GM19452 (cell line): Measurements from ENCODE around the gene NELL1.

ENCODE experiments used
- ATAC-seq: cut with Tn5 transposase; IDR thresholded peaks from one replicate; pipeline ENCODE4 v1.9.1; 2021; ENCODE audit not compliant: unreplicated experiment

Gene NELL1

DNA sequence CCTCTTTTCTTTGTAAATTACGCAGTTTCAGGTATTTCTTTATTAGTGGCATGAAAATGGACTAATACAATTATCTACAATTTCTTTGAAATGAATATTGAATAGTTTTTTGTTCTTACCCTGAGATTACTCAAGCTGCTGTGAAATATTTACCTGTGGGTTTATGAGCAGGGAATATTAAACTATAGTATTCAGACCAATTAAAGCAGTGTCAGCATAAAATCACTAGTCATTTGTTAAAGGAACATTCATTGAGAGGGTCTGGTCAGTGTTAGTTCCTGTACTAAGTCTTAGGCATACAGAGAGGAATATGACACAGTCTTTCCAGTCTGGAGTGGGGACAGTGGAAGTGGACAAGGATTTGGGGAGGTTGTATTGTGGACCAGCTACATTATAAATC, 877.3 kb downstream of the NELL1 start:
- no peak for ATAC-seq

DNA sequence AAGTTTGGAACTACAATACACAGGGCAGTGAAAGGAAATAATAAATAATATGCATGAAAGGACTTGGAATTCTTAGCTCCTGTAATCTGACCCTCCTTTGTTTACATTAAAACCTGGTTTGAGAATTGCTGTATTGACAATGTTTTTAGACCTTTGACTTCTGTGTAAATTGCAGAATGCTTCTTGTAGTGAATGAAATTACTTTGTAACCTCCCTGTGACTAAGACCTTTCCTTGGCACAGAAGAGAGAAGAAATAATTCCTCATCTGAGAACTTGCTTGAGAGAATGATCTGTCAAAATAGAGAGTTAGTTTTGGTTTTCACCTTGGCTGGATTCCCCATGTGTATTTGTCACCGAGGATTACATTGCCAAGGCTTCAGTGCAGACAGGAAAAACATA, 883.5 kb downstream of the NELL1 start:
- ATAC-seq: no peak

DNA sequence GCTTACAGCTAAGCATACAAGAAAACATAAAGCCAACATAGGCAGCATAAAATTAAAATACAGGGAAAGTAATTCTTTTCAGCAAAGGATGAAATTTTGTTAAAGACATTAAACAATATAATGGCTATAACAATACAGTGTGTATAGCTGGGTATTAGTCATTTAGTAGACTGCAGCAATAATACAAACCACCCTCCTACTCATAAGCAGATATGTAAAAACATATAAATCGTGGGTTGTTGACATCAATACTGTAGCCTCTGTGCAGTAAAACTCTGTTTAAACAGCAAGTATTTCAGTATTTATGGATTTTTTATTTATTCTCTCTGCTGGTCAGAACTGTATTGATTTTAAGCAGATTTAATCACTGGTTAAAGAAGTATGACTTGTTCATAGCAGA, 884.4 kb downstream of the NELL1 start:
- no peak for ATAC-seq

DNA sequence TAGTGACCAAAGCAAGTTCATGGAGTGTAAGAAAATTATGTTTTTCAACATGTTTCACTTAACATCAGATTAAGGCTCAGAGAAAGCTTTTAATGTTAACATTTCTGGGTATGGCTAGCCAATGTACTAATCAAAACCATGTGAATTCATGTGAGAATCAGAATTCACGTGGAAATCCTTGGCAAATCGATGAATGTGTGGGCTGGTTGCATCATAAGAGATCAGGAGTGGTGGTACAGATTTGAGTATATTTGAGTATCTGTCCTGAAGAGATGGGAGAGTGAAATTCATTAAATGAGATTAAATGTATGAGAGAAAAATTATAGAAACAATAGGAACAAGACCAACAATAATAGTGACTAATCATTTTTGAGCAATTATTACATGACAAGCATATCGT, 884.9 kb downstream of the NELL1 start:
- no peak for ATAC-seq

DNA sequence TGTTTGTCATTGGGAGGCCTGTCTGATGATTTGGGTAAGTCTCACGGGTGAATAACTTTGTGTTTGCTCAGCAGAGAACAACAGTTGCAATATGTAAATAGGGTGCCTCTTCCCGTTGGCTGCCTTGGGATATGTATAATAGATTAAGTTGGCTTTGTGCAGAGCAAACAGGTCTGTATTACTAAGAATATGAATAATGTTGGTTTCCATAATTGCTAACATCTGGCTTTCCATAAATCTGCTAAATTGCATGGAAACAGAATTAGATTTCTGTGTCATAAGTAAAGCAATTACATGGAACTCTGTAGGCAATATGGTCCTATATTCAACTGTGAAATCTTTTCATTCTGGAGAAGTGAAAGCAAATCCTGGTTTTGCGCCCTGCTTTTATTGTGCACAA, 887.5 kb downstream of the NELL1 start:
- no peak for ATAC-seq

DNA sequence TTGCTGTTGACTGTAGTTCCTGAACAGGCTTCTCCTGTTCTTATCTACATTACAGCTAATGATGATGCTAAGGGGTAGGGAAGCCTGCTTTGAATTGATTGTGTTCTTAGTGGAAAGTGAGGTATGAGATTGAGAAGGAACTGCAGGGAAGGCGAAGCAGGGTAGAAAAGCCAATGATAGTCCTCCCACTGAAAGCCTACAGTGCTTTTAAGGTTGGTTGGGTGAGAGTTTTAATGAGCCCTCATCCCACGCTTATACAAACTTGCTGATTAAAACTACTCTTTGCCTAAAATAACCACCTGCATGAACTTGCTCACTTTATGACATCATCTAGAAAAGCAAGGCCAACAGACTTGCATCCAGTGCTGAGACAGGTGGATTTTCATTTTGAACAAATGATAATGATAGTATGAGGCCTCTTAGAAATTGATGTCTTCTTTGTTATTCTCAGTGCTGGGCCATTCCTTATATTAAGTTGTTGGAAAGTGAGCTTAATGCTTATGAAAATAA, 891.1 kb downstream of the NELL1 start:
- ATAC-seq: no peak

DNA sequence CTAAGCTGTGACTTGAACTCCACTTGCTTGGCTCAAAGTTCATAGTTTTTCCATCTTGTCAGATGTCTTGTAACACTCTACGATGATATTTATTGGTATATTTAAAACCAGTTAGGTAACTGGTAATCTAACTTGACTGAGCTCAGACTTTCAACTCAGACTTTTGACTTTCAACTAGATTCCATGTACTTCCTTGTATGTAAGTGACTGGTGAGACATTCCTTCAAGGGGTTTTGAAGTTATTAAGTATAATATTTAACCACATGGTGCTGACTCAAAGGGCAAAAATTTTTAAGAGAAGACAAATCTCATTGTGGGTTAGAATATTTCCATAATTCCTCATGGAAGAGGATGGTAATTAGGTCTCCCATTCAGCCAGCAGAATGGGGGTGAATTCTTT, 892.2 kb downstream of the NELL1 start:
- no peak for ATAC-seq

DNA sequence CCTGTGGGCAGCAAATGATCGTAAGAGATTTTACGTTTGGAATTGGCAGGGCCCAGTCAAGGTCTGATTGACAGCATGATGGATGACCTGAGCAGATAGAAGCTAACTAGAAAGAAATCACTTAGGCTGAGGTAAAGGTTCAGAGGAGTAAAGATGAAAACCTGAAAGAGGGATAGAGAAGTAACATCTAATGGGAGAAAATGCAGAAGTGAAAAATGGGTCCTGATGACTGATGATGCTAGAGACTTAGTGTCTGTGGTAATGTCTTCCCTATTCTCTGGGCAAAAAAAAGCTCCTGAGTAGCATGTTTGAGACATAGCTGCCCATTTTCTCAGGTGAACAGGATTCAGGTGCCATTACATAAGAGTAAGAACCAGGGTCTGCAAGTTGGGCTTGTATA, 894.7 kb downstream of the NELL1 start:
- ATAC-seq: no peak

DNA sequence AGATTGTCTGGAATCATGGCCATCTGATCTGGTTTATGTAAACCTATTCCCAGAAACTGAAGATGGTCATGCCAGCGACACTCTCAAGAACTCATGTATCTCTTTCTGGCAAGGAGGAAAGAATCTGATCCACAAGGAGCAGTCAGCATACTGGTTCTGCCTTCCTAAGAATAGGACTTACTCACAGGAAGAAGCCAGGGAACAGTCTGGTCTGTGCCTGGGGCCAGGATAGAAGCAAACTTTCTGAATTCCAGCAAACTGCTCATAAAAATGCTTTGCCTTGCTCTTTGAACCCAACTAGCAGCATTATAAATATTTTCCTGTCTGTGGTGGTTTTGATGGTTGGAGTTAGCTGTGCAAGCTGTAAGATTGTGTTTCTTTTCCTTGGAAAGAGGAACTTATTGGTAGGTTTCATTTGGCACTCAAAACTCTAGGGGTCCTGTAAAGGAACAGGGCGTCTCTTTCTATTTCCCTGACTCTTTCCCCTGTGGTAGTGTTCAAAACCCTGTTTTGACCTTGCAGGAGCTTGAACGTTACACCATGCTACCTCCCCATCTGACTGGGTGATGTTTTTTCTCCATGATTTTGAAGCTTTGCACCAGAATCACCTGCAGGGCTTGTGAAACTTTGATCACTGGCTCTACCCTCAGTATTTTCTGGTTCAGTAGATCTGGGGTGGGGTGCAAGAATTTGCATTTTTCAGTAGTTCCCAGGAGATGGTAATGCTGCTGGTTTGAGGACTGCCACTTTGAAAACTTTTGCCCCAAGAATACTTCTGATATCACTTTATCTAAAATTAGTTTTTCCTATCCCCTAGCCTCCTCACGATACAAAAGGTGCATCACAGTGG, 895.7 kb downstream of the NELL1 start:
- ATAC-seq: no peak

DNA sequence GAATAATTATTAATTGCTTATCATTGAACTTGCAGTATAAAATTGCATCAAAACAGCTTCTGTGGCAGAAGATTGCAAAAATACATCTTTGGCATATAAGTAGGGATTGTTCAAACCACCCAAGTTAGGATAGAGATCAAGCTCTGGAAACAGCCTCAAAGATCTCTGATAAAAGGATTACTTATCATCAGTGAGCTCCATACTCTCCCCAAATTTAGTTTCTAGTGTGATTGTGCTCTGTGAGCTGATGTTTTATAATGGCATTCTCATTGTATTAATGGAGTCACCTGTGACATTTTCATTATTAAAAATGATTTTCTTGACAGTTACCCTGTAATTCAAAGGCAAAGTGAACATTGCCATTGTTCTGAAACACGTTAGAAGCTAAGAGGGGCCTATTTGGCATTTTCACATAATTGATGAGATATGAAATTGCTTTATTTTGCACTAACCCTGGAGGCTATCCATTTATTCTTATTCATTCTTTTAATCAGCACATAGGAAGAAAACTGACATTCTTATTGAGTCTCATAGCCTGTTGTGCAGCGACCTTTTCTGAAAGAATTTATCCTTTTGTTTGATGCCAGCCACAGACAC, 897.2 kb downstream of the NELL1 start:
- ATAC-seq: no peak

DNA sequence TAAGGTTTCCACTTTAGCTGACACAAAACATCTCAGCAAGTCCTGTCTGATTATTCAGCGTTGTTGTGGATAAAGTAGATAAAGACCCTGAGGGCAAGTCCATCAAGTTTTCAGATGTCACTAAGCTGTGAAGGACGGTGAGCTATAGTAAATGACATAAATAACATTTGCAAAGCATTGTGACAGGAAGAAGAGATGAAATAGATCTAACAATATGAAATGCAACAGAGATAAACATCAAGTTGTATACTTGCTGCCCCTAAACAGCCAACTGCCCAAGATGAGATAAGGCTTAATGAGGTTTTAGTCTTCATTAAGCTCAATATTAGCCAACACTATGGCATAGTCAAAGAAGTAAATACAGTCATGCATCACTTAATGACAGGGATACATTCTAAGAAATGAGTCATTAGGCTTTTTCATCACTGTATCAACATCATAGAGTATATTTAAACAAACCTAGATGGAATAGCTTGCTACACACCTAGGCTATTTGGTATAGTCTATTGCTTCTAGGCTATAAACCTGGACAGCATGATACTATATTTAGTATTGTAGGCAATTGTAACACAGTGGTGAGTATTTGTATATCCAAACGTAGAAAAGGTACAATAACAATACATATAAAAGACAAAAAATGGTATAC, 898.4 kb downstream of the NELL1 start:
- ATAC-seq: no peak

DNA sequence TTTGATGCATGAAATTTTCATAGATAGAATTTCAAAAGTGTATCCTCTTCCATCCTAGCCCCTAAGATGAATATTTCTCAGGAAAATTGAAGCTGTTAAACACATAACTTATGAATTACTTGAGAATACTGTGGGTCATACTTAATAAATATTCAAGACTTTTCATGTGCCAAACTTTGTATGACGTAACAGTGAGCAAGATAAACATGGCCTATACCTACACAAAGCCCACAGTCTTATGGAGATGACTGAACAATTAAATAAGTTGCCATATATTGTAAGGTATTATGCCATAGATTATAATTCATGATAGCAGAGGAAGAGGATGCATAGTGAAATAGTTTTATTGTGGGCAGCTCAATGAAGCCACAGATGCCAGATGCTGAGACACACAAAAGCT, 902.8 kb downstream of the NELL1 start:
- ATAC-seq: no peak

DNA sequence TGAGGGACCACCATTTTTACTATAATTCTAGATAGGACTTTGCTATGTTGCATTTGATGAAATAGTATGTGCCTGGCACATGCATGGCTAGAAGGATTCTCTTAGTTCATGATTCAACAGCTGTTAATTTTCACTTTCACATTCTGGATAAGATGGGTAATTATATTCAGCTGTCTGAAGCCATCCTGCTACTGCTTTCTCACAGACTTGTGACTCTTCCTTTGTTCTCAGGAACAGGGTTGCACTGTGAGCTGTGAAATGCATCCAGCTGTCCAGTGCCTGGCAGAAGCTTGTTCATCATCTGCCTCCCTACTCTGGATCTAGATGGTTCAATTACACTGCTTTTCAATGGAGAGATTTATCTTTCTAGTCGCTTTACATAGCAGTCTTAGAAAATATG, 913.4 kb downstream of the NELL1 start:
- no peak for ATAC-seq

DNA sequence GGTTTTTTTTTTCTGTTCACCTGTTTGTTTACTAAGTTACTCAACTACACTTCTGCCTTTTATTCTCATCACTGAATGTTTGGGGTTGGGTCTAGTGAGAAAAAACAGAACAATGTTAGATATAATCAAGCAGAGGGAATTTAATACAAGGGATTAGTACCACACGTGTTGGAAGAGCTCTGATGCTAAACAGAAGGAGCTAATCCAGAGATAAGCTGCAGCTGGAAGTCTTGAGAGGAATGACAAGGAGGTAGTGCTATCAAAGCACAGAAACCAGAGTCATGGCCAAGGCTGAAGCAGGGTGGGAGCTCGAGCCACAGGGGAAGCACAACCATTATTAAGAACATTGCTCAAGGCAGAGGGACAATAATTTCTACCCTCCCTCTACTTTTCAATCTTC, 919.4 kb downstream of the NELL1 start:
- ATAC-seq: no peak

DNA sequence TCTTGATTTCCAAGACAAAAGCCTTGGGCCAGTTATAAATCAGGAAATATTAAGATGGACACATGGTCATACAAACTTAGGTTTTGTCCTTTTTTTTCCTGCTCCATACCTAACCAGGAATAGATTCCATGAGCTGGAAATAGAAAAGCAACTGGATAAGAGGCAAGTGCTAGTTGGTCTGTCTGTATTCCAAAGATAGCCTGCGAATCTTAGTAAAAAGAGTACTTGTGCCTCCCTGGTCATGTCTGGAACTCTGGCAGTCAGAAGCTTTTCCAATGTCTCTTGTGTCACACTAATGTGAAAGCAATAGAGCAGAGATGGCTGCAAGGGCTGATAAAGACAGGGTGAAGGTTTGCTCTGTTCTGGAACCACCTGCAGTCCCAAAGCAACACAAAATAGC, 933.3 kb downstream of the NELL1 start:
- ATAC-seq: no peak

DNA sequence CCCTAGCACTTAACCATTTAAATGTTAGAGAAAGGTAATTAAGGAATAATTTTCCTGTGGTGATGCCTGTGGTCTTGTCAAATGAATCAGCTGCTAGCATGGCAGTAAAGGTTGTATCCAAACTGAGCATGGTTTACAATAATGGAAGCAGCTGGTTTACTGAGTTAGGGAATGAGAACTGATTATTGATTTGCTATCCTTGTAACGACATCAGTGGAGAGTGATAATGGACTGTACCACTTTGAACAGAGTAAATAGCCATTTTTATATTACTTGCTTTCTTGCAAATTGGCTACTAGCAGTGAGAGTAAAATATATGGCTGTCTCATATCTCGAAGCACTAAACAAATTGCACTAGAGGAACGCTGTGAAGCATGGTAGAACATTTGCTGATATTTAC, 934.5 kb downstream of the NELL1 start:
- ATAC-seq: no peak

DNA sequence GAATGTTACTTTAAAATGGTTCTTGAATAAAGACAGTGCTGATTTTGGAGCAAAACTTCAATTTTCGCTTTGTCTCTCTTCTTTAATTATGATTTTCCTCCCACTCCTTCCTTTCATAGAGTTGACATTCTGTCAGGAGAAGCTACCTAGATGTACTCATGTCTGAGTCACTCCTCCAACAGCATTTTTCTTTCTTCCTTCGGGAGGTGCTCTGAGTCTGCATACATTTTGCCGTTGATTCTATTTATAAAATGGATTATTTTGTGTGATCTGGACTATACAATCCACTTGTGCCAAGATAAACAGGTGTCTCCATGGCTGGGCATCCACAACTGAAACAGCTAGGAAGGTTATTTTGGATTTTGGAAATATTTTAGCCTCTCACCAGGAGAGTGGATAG, 935.2 kb downstream of the NELL1 start:
- ATAC-seq: no peak

DNA sequence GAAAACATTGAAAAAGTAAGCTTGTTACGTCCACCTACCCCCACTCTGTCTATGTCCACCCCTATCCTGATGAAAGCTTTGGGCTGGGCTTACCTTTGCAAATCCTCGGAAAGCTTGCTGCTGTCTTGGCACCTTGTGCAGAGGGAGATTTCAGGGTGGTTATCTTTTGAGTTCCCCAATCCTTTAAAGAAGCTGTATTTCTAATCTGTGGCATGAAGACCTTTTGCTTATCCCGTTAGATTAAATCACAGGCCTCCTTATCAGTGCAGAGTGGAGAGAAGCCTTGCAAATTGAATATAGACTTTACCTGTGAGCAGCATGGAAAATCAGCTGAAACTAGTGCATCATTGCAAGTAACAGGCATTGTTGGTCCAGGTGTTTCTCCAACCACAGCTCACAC, 942.9 kb downstream of the NELL1 start:
- ATAC-seq: no peak

DNA sequence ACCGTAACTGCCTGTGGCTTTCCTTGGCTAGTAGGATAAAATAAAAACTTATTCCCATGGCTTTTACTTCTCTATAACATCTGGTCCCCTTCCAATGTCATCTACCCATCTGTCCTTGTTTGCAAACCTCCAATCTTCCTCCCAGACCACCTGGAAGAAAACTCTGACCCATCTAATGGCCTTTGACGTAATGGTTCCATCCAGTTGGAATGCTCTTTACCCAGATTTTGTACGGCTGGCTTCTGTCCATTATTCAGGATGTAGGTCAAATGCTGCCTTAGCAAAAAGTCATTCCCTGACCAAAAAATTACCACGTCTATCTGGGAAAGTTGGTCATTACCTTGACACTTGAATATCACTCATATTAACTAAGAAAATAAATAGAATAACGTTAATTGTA, 945.6 kb downstream of the NELL1 start:
- no peak for ATAC-seq

DNA sequence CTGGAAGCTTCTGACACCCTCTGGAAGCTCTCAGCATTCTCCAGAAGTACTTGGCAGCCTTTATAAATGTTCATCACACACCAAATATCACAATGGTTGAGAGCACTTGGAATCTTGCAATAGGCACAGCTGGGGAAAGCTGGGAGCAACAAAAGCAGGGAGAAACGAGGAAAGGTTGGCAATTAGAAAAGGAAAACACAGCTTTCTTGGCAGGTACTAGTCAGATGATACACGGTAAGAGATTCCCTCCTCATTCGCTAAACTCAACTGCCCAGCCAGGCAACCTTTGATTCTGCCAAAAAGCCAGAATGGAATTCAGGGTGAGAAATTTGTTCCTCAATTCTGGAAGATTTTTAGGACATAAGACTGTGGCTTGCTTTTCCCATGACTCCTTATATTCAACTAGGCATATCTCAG, 946.6 kb downstream of the NELL1 start:
- no peak for ATAC-seq

DNA sequence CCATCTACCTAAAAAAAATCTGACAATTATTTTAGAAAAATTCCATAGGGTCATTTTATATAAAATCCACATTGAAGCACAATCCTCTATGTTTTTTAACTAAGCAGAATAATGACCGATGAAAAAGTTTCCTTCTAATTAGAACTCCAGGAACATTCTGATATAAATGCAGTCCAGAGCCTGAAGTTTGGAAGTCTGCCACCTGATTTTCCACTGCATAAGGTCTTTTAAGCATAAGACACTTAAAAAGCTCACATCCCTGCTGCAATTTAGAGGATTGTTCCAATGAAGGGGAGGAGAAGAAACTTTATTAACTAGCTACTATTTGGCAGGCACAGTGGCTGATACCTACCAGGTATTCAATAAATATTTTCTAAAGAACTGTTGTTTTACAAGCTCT, 953.2 kb downstream of the NELL1 start:
- ATAC-seq: no peak

DNA sequence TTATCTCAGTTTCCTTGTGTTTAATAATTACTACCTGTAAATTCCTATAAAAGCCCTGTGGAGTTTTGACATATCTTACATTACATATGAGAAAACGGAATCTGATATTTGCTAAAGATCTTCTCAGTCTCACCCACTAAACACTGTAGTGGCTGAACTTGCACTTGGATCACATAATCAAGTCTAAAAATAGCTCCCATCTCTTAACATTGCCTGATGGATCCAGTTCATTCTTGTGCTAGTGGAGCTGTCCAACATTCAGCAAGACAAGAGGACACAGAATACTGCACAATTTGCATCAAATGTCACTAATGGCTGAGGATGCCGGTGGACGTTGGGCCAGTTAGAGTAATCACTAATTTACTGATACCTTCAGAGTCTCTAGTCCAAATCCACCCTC, 953.6 kb downstream of the NELL1 start:
- no peak for ATAC-seq
